HepG2 (cell line): ENCODE results near the gene CYP4V2. TPM values are rescaled to one million over a fixed set of nuclear protein-coding genes. Genes with fewer than 3 reads are reported as not detected.

Source experiments
- ATAC-seq: fragments of 200-7000 bp; cut with Tn5 transposase; 3 replicates; pipeline ENCODE4 v1.9.1; 2020; ENCODE audit warnings: mild to moderate bottlenecking, moderate library complexity
- Bru-seq: library from RNA; stranded (reverse); fragments of 400-500 nt; gene quantifications from one replicate; lab custom pipeline; 2021; lab: Mats Ljungman, UMichigan
- BruChase-seq, 2 experiments: library from RNA; stranded (reverse); fragments of 400-500 nt; gene quantifications; one replicate each; lab custom pipeline; 2021; lab: Mats Ljungman, UMichigan
- BruUV-seq: library from RNA; stranded (reverse); fragments of 400-500 nt; replicated peaks from 2 replicates; lab custom pipeline; 2021; lab: Mats Ljungman, UMichigan
- CTCF ChIA-PET: fragments of 300-600 bp; formaldehyde crosslinking; extraction: SDS; loops from one replicate; lab custom pipeline; 2021; ENCODE audit warnings: low total read pairs, inconsistent platforms, low intra/inter-chr PET ratio; lab: Yijun Ruan, JAX
- POLR2A ChIA-PET: fragments of 350-600 bp; sonication (Branson Sonifier 250); formaldehyde crosslinking; loops from one replicate; lab custom pipeline; 2020; ENCODE audit warnings: antibody characterized with exemption, inconsistent platforms; lab: Yijun Ruan, JAX
- DNase-seq: peaks from one replicate; pipeline ENCODE4 v3.0.0-alpha.2; 2015; ENCODE audit warnings: low spot score
- FAIRE-seq: peaks from 3 replicates; lab custom pipeline; 2011; peaks lifted over from hg19 to GRCh38; lab: Jason Lieb, UNC
- H2AFZ ChIP-seq: one replicate; pipeline ENCODE4 v1.6.1; 2011; ENCODE audit warnings: low read length, inconsistent platforms
- H3K27ac ChIP-seq: fragments of 300-600 bp; 3 replicates; pipeline ENCODE4 v1.8.0; 2011; ENCODE audit warnings: mixed run types, mild to moderate bottlenecking, mixed read lengths, low read length, inconsistent platforms; ENCODE audit not compliant: insufficient read depth; ENCODE audit errors: extremely low read length
- H3K27me3 ChIP-seq, 2 experiments: fragments of 200-600 bp in 1 of 2; 2 replicates in 1 of 2; 3 replicates in 1 of 2; pipeline versions ENCODE4 v1.6.0 to v1.8.0; 2011; ENCODE audit warnings: low read length in 2 of 2, mild to moderate bottlenecking in 2 of 2, moderate library complexity in 2 of 2, inconsistent platforms in 1 of 2; ENCODE audit not compliant: insufficient read depth in 2 of 2, control insufficient read depth in 1 of 2
- H3K36me3 ChIP-seq, 2 experiments: fragments of 200-600 bp in 1 of 2; replicated peaks in 1 of 2; 2 replicates in 1 of 2; 3 replicates in 1 of 2; pipeline versions ENCODE4 v1.5.1 to v1.8.0; 2011; ENCODE audit warnings: low read length in 2 of 2, inconsistent platforms in 1 of 2; ENCODE audit not compliant: insufficient read depth in 2 of 2, control insufficient read depth in 1 of 2
- H3K4me1 ChIP-seq: 2 replicates; pipeline ENCODE4 v1.5.1; 2012; ENCODE audit warnings: low read length, inconsistent platforms; ENCODE audit not compliant: insufficient read depth
- H3K4me2 ChIP-seq: 2 replicates; pipeline ENCODE4 v1.6.0; 2011; ENCODE audit warnings: low read depth, low read length, inconsistent platforms
- H3K4me3 ChIP-seq, 3 experiments: fragments of 200-600 bp in 1 of 3; sonication (generic), shearing (Covaris generic) in 1 of 3; replicated peaks in 1 of 3; 2 replicates each; pipeline ENCODE4 v1.5.1; 2011 to 2016; ENCODE audit warnings: low read length in 3 of 3, inconsistent platforms in 2 of 3, low read depth in 2 of 3, mild to moderate bottlenecking in 2 of 3, control low read depth in 1 of 3, mixed read lengths in 1 of 3; ENCODE audit not compliant: insufficient read depth in 1 of 3
- H3K79me2 ChIP-seq: one replicate; pipeline ENCODE4 v1.6.1; 2011; ENCODE audit warnings: low read length, inconsistent platforms; ENCODE audit not compliant: insufficient read depth
- H3K9ac ChIP-seq: 2 replicates; pipeline ENCODE4 v1.6.0; 2011; ENCODE audit warnings: mild to moderate bottlenecking, low read depth, low read length, inconsistent platforms; ENCODE audit not compliant: insufficient read depth
- H3K9me3 ChIP-seq: 2 replicates; pipeline ENCODE4 v1.5.1; 2012; ENCODE audit warnings: mild to moderate bottlenecking, low read length
- H4K20me1 ChIP-seq: 2 replicates; pipeline ENCODE4 v1.6.0; 2011; ENCODE audit warnings: inconsistent platforms, mild to moderate bottlenecking, low read length, moderate library complexity; ENCODE audit not compliant: insufficient read depth
- E2F1 ChIP-seq: sonication (generic); formaldehyde crosslinking; IDR thresholded peaks from 2 replicates; pipeline ENCODE4 v1.5.0; 2020; ENCODE audit warnings: missing genetic modification reagents
- HNF1B ChIP-seq: sonication (generic); formaldehyde crosslinking; IDR thresholded peaks from 2 replicates; pipeline ENCODE4 v1.5.1; 2020; ENCODE audit warnings: mild to moderate bottlenecking, moderate library complexity, missing genetic modification reagents
- ZNF280D ChIP-seq: sonication (generic); formaldehyde crosslinking; IDR thresholded peaks from 2 replicates; pipeline ENCODE4 v1.5.1; 2020; ENCODE audit warnings: mild to moderate bottlenecking, missing genetic modification reagents
- ZNF616 ChIP-seq: sonication (generic); formaldehyde crosslinking; IDR thresholded peaks from 2 replicates; pipeline ENCODE4 v1.5.0; 2020; ENCODE audit warnings: low read depth, mild to moderate bottlenecking, missing genetic modification reagents
- WGBS: methylation state at CpG from one replicate; pipeline ENCODE4 v1.1.6; 2017; ENCODE audit warnings: low lambda C conversion rate; 5-methylcytosine and 5-hydroxymethylcytosine counted together
- in situ Hi-C: cut with HindIII; loops from 2 replicates; pipeline ENCODE4 v1.10.0; 2017; ENCODE audit warnings: low pct_unique_long_range_greater_than_20kb; ENCODE audit not compliant: extremely low pct_ligation_motif_present
- intact Hi-C: fragments of 100-400 bp; cut with micrococcal nuclease; formaldehyde crosslinking; loops from one replicate; pipeline ENCODE4 v1.10.0; 2022; ENCODE audit not compliant: unreplicated experiment
- long read RNA-seq, 2 experiments: library from RNA in 1 of 2; library from polyadenylated mRNA in 1 of 2; stranded (forward) in 1 of 2; unstranded in 1 of 2; transcript quantifications; one replicate each; pipeline ENCODE4 v2.0.0, GENCODE V29; 2019 to 2022
- polyA minus RNA-seq, 3 experiments: library from RNA; depleted of rRNA, polyadenylated mRNA; stranded (reverse); fragments of >200 nt; gene quantifications; 2 replicates each; pipeline ENCODE4 v1.2.3, GENCODE V29; 2011; ENCODE audit warnings: low replicate concordance in 1 of 3
- polyA plus RNA-seq, 8 experiments: library from polyadenylated mRNA; depleted of rRNA in 3 of 8; stranded (reverse) in 7 of 8; unstranded in 1 of 8; fragments of >200 nt; fragmentation: Illumina TruSeq in 4 of 8; extraction: Trizol in 4 of 8; gene quantifications; 2 replicates each; pipeline versions ENCODE4 v1.2.1 to v1.2.3, GENCODE V29; 2011 to 2016; ENCODE audit warnings: low read depth in 4 of 8, missing spikeins in 1 of 8, mixed read lengths in 1 of 8; ENCODE audit not compliant: insufficient read depth in 1 of 8
- total RNA-seq, 5 experiments: library from RNA; depleted of rRNA; stranded (reverse); fragments of >200 nt; fragmentation: Illumina TruSeq; extraction: Trizol; gene quantifications; 2 replicates each; pipeline ENCODE4 v1.2.3, GENCODE V29; 2016; ENCODE audit warnings: low read depth in 1 of 5
- TF ChIP-seq, protein P1 (sequence below): sonication (generic); formaldehyde crosslinking; IDR thresholded peaks from 2 replicates; pipeline ENCODE4 v1.4.0; 2020; ENCODE audit warnings: low read depth, missing genetic modification reagents

CYP4V2 gene
- total RNA-seq (2016; rRNA removed; fragmentation: Illumina TruSeq; extraction: Trizol) (2.1 and 7.2 TPM in 2 replicates), polyA plus RNA-seq (2011; rRNA removed) (4.7 and 6.2 TPM in 2 replicates), polyA minus RNA-seq (2011; rRNA and poly(A)+ RNA removed; ENCODE audit: low replicate concordance) (0.82 and 1.7 TPM in 2 replicates), Bru-seq, nascent RNA (percentile 56 among the genes with signal in this experiment), BruChase-seq, experiment 1, labeled RNA remaining after a 6-hour chase (percentile 65 among the genes with signal in this experiment), BruChase-seq, experiment 2, labeled RNA remaining after a 2-hour chase (percentile 58 among the genes with signal in this experiment)
- total RNA-seq (2016; cell fraction: cytosol; rRNA removed; fragmentation: Illumina TruSeq; extraction: Trizol; ENCODE audit: low read depth), result 1.5 and 2.2 TPM in 2 replicates
- total RNA-seq (2016; cell fraction: insoluble cytoplasmic fraction; rRNA removed; fragmentation: Illumina TruSeq; extraction: Trizol), result 3.0 and 6.9 TPM in 2 replicates
- 2.9 and 3.1 TPM in 2 replicates for total RNA-seq (2016; cell fraction: membrane; rRNA removed; fragmentation: Illumina TruSeq; extraction: Trizol)
- total RNA-seq (2016; cell fraction: nucleus; rRNA removed; fragmentation: Illumina TruSeq; extraction: Trizol), result 14.3 and 14.6 TPM in 2 replicates
- 2.1 and 3.2 TPM in 2 replicates for polyA plus RNA-seq (2011; cell fraction: cytosol; rRNA removed)
- polyA plus RNA-seq (2011; cell fraction: nucleus; rRNA removed), result 16.5 and 24.0 TPM in 2 replicates
- 6.6 and 6.7 TPM in 2 replicates for polyA plus RNA-seq (2012)
- 1.9 and 2.1 TPM in 2 replicates for polyA plus RNA-seq (2016; cell fraction: cytosol; fragmentation: Illumina TruSeq; extraction: Trizol; ENCODE audit: low read depth)
- polyA plus RNA-seq (2016; cell fraction: insoluble cytoplasmic fraction; fragmentation: Illumina TruSeq; extraction: Trizol; ENCODE audit: low read depth), result 2.6 and 2.9 TPM in 2 replicates
- 2.3 and 2.6 TPM in 2 replicates for polyA plus RNA-seq (2016; cell fraction: membrane; fragmentation: Illumina TruSeq; extraction: Trizol; ENCODE audit: low read depth)
- 40.3 and 41.1 TPM in 2 replicates for polyA plus RNA-seq (2016; cell fraction: nucleus; fragmentation: Illumina TruSeq; extraction: Trizol; ENCODE audit: insufficient read depth, low read depth)
- polyA minus RNA-seq (2011; cell fraction: cytosol; rRNA and poly(A)+ RNA removed), result 1.6 and 2.0 TPM in 2 replicates
- polyA minus RNA-seq (2011; cell fraction: nucleus; rRNA and poly(A)+ RNA removed), result 9.9 and 14.3 TPM in 2 replicates
- long read RNA-seq, experiment 1, partial matches to known transcripts, result 1 of 6 reads
- long read RNA-seq, experiment 1, other reads (novel, unspliced or antisense), result 5 of 6 reads
- long read RNA-seq, experiment 2, partial matches to known transcripts, result 2 of 15 reads
- long read RNA-seq, experiment 2, other reads (novel, unspliced or antisense), result 10 of 15 reads

- POLR2A ChIA-PET, result interaction anchor here (0.8 to 3.4 kb wide), 6 partner anchors 11 to 478 kb away, joined by 3 to 22 read pairs (median 6); partner anchors contain the start of gene F11
- intact Hi-C loops, result loop anchor here (5.0 kb wide), 2 partner anchors 44 to 76 kb away; partner anchors contain the start of gene F11
- Histone ChIP-seq H4K20me1 (no peaks in the 10 kb centered on the region), H3K27me3 (no peaks in the 10 kb centered on the region), H3K4me1 (peaks cover 22% of the 10 kb centered on the region), H3K4me3 (peak within 1 kb of the TSS; percentile 79 to 89 (median 79)), H3K36me3 (no peaks in the 10 kb centered on the region), H2AFZ (peak within 1 kb of the TSS; percentile 84), H3K4me2 (peak within 1 kb of the TSS; percentile 90), H3K27ac (peak within 1 kb of the TSS; percentile 91), H3K9me3 (no peaks in the 10 kb centered on the region), H3K79me2 (no peaks in the 10 kb centered on the region), H3K9ac (peak within 1 kb of the TSS; percentile 77)
- WGBS, result 0% methylated on average over 9 of the region's 107 CpGs
- BruUV-seq, result no TSS peak
- in situ Hi-C loops, result no loop called here
- ATAC-seq (peak; percentile 89), FAIRE-seq (no peak), DNase-seq (peak; percentile 60)
- CTCF ChIA-PET, result no interaction called here
- TF ChIP-seq E2F1 (CRISPR knock-in tag), result no peak; the same call in none of the 2 replicates
- TF ChIP-seq ZNF280D (CRISPR knock-in tag), result no peak; the same call in 1 of the 2 replicates
- TF ChIP-seq, protein P1, sequence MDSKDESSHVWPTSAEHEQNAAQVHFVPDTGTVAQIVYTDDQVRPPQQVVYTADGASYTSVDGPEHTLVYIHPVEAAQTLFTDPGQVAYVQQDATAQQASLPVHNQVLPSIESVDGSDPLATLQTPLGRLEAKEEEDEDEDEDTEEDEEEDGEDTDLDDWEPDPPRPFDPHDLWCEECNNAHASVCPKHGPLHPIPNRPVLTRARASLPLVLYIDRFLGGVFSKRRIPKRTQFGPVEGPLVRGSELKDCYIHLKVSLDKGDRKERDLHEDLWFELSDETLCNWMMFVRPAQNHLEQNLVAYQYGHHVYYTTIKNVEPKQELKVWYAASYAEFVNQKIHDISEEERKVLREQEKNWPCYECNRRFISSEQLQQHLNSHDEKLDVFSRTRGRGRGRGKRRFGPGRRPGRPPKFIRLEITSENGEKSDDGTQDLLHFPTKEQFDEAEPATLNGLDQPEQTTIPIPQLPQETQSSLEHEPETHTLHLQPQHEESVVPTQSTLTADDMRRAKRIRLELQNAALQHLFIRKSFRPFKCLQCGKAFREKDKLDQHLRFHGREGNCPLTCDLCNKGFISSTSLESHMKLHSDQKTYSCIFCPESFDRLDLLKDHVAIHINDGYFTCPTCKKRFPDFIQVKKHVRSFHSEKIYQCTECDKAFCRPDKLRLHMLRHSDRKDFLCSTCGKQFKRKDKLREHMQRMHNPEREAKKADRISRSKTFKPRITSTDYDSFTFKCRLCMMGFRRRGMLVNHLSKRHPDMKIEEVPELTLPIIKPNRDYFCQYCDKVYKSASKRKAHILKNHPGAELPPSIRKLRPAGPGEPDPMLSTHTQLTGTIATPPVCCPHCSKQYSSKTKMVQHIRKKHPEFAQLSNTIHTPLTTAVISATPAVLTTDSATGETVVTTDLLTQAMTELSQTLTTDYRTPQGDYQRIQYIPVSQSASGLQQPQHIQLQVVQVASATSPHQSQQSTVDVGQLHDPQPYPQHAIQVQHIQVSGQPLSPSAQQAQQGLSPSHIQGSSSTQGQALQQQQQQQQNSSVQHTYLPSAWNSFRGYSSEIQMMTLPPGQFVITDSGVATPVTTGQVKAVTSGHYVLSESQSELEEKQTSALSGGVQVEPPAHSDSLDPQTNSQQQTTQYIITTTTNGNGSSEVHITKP (CRISPR knock-in tag), result no peak
- 0 out of 2 replicates have a peak, but pooled peaks have one; percentile 30 for TF ChIP-seq ZNF616 (CRISPR knock-in tag)
- peak; percentile 72 for TF ChIP-seq HNF1B (CRISPR knock-in tag)
Observed at GRCh38 chr4:186191200-186192065, at the start of gene CYP4V2. TSS of gene CYP4V2 (plus strand) at chr4:186191567. CDS start at chr4:186191824, 257 bp downstream.
